Measurements from ENCODE around the gene SREK1IP1.

- TF ChIP-seq CTCF (IDR thresholded peaks at IDR 0.05) = no peak
- TF ChIP-seq POLR2AphosphoS5 (IDR thresholded peaks at IDR 0.05) = no peak
- no peak for TF ChIP-seq EP300 (IDR thresholded peaks at IDR 0.05)
These were observed 25.7 kb downstream of the SREK1IP1 start for GRCh38 chr5:64742821-64743220.

Data from gastroesophageal sphincter (tissue), 3 donors.